ENCODE data around the gene TLL2. TPM values are rescaled to one million over a fixed set of nuclear protein-coding genes. Genes with fewer than 3 reads are reported as not detected.

TLL2 gene
- total RNA-seq, 1 donor from 2014 or later = 1.9 TPM

- TF ChIP-seq CTCF (IDR thresholded peaks at IDR 0.05) = no peak
- no peak for DNase-seq (ENCODE audit: low spot score)
- peaks cover 15% of the 10 kb centered on the region for H3K27me3 Mint-ChIP-seq (ENCODE audit: low read depth)
- H3K4me3 Mint-ChIP-seq (ENCODE audit: unreplicated experiment) = no peak overlapping the region
- no peaks in the 10 kb centered on the region for H3K9me3 Mint-ChIP-seq (ENCODE audit: low read depth)
- H3K4me1 Mint-ChIP-seq (ENCODE audit: low read depth) = no peaks in the 10 kb centered on the region
- H3K27ac Mint-ChIP-seq (ENCODE audit: unreplicated experiment) = no peak overlapping the region
- H3K36me3 Mint-ChIP-seq (ENCODE audit: low read depth) = no peaks in the 10 kb centered on the region
These were observed 196.5 kb downstream of the TLL2 start for GRCh38 chr10:96317067-96317833.

Other genes with a start within 250 kb of the TLL2 start
- gene BLNK, start 242.4 kb downstream of the TLL2 start, total RNA-seq = not detected in 3 replicates
- not detected in 3 replicates for gene DNTT, start 209.5 kb downstream of the TLL2 start, total RNA-seq
- gene OPALIN, start 154.9 kb downstream of the TLL2 start, total RNA-seq = not detected in 3 replicates
- gene TM9SF3, start 73.1 kb upstream of the TLL2 start, total RNA-seq = 178 to 192 TPM (median 189 TPM) in 3 replicates
- gene PIK3AP1, start 206.6 kb upstream of the TLL2 start, total RNA-seq = 9.7 to 12.4 TPM (median 9.9 TPM) in 3 replicates